ENCODE data around the gene LLGL2.
A peak's percentile ranks its signal among the peaks of the same experiment; 100 is the strongest.
"Not testable (repeated sequence)": the region's sequence is repeated elsewhere in the genome, so short reads cannot be mapped to it uniquely, and the experiment has no call there.

LLGL2 gene

GRCh38 chr17:75517297-75517865, 8.1 kb upstream of the LLGL2 start:
- peaks cover 43 to 52% (median 46%) of the 10 kb centered on the region in 10 experiments for H3K4me1 ChIP-seq
- peak overlapping the region; percentile 76 to 94 (median 84) for H3K9ac ChIP-seq
- H3K36me3 ChIP-seq: peaks cover 33 to 54% (median 49%) of the 10 kb centered on the region in 11 experiments
- H3K4me3 ChIP-seq: peak overlapping the region; percentile 75 to 98 (median 96)
- peak overlapping the region; percentile 91 to 100 (median 98) for H3K4me2 ChIP-seq
- no peaks in the 10 kb centered on the region for H3K27me3 ChIP-seq
- peaks cover 3 to 60% (median 41%) of the 10 kb centered on the region in 11 experiments; a peak in 19 of 22 replicates for H4K20me1 ChIP-seq
- no peak for TF ChIP-seq Cebpa-rat (IDR thresholded peaks at IDR 0.05)
- H3K9me3 ChIP-seq (replicated peaks in 1 of 11): no peaks in the 10 kb centered on the region
- peak overlapping the region in 9 of 11 experiments; percentile 53 to 89 (median 78); a peak in 12 of 22 replicates for H3K27ac ChIP-seq

GRCh38 chr17:75518201-75518600, 7.3 kb upstream of the LLGL2 start:
- Histone ChIP-seq H3K9me3 (replicated peaks in 1 of 11) (no peaks in the 10 kb centered on the region), H3K4me1 (peaks cover 35 to 44% (median 38%) of the 10 kb centered on the region in 10 experiments), H3K9ac (peak overlapping the region in 9 of 11 experiments; percentile 6 to 94 (median 84); a peak in 14 of 22 replicates), H4K20me1 (peaks cover 3 to 60% (median 34%) of the 10 kb centered on the region in 11 experiments; a peak in 19 of 22 replicates), H3K4me2 (peak overlapping the region; percentile 91 to 100 (median 98)), H3K36me3 (peaks cover 33 to 54% (median 48%) of the 10 kb centered on the region in 11 experiments), H3K27me3 (no peaks in the 10 kb centered on the region), H3K27ac (peak overlapping the region in 6 of 11 experiments; percentile 7 to 32 (median 26); a peak in 6 of 22 replicates), H3K4me3 (peak overlapping the region in 9 of 10 experiments; percentile 75 to 98 (median 96); a peak in 13 of 20 replicates)
- TF ChIP-seq Cebpa-rat (IDR thresholded peaks at IDR 0.05): no peak

DNA sequence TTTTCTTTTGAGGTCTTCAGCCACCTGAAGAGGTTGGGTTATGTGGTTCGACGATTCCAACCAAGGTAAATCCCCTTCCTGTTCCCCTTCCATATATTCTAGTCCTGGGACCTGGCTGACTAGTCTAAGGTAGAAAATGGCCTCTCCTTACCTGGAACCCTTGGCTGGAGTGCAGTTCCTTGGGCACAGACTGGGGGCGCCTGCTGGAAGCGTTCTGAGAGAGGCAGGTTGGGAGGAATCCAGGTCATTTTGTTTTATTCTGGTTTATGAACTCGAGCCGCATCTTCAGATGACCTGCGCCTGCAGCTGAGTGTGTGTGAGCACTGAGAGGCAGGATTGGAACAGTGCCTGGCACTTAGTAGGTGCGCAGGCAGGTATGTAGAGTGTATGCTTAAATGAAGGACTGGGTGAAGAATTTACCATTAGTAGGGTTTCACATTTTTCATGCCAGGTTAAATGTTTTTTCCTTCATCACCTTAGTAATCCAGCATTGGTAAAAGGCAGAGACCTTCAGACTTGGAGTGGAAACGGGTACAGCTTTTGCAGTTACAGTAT, 6.4 kb upstream of the LLGL2 start:
- peaks cover 3 to 60% (median 34%) of the 10 kb centered on the region in 11 experiments; a peak in 19 of 22 replicates for H4K20me1 ChIP-seq
- no peak for TF ChIP-seq Cebpa-rat (IDR thresholded peaks at IDR 0.05)
- no peaks in the 10 kb centered on the region for H3K27me3 ChIP-seq
- no peaks in the 10 kb centered on the region for H3K9me3 ChIP-seq (replicated peaks in 1 of 11)
- H3K4me3 ChIP-seq: peak overlapping the region in 3 of 10 experiments; percentile 10 to 97 (median 26); a peak in 2 of 20 replicates
- peaks cover 41 to 55% (median 50%) of the 10 kb centered on the region in 11 experiments for H3K36me3 ChIP-seq
- H3K27ac ChIP-seq: peak overlapping the region in 4 of 11 experiments; percentile 26 to 32 (median 26); a peak in 7 of 22 replicates
- peak overlapping the region in 3 of 11 experiments; percentile 11 to 39 (median 16); a peak in 5 of 22 replicates for H3K9ac ChIP-seq
- peak overlapping the region; percentile 91 to 100 (median 98); a peak in 21 of 22 replicates for H3K4me2 ChIP-seq
- H3K4me1 ChIP-seq: peaks cover 29 to 40% (median 32%) of the 10 kb centered on the region in 10 experiments

- H3K27me3 ChIP-seq; H3K9me3 ChIP-seq (replicated peaks in 1 of 11); H3K27ac ChIP-seq; H3K4me2 ChIP-seq; H3K9ac ChIP-seq; H3K4me3 ChIP-seq: not testable (repeated sequence)
- Histone ChIP-seq H3K4me1 (peaks cover 21 to 41% (median 35%) of the 10 kb centered on the region in 10 experiments), H4K20me1 (peaks cover 3 to 61% (median 29%) of the 10 kb centered on the region in 11 experiments; a peak in 20 of 22 replicates), H3K36me3 (peaks cover 41 to 58% (median 51%) of the 10 kb centered on the region in 11 experiments)
Observed at GRCh38 chr17:75520413-75520812, 5.1 kb upstream of the LLGL2 start.

- H3K9me3 ChIP-seq (replicated peaks in 1 of 11): no peaks in the 10 kb centered on the region
- H3K36me3 ChIP-seq: peaks cover 41 to 58% (median 51%) of the 10 kb centered on the region in 11 experiments
- no peak overlapping the region for H3K27ac ChIP-seq
- H3K4me2 ChIP-seq: no peak overlapping the region
- no peak for TF ChIP-seq Cebpa-rat (IDR thresholded peaks at IDR 0.05)
- peak overlapping the region in 2 of 11 experiments; percentile 1 to 4; a peak in 1 of 22 replicates for H3K9ac ChIP-seq
- peaks cover 4 to 7% (median 6%) of the 10 kb centered on the region in 11 experiments; a peak in 20 of 22 replicates for H3K27me3 ChIP-seq
- peaks cover 3 to 68% (median 34%) of the 10 kb centered on the region in 11 experiments; a peak in 20 of 22 replicates for H4K20me1 ChIP-seq
- H3K4me1 ChIP-seq: peaks cover 24 to 46% (median 39%) of the 10 kb centered on the region in 10 experiments
- no peak overlapping the region for H3K4me3 ChIP-seq
Observed at GRCh38 chr17:75521290-75521689, 4.2 kb upstream of the LLGL2 start.

DNA sequence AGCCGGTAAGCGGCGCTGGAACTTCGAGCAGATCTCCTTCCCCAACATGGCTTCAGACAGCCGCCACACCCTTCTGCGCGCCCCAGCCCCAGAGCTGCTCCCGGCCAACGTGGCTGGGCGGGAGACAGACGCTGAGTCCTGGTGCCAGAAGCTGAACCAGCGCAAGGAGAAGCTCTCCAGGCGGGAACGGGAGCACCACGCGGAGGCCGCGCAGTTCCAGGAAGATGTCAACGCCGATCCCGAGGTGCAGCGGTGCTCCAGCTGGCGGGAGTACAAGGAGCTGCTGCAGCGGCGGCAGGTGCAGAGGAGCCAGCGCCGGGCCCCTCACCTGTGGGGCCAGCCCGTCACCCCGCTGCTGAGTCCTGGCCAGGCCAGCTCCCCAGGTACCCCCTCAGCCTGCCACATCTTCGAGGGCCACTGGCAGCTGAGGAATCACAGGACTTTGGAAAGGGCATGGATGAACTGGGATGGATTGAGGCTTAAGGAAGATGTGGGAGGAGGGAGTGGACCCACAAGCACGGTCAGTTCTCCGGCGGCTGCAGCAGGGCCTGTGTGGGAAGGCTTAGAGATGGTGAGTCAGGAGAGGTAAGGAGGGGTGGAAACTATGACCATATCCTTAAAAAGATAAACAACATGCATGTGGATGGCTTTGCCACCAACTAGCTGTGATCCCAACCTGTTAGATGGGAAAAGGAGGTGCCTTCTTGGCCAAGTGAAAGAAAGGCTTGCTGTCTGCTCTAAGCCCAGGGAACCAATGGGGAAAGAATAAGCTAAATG, 3.4 kb upstream of the LLGL2 start:
- Histone ChIP-seq H3K4me1 (peaks cover 32 to 52% (median 47%) of the 10 kb centered on the region in 10 experiments), H3K27me3 (peaks cover 10 to 16% (median 14%) of the 10 kb centered on the region in 11 experiments; a peak in 21 of 22 replicates), H4K20me1 (peaks cover 3 to 71% (median 41%) of the 10 kb centered on the region in 11 experiments; a peak in 20 of 22 replicates), H3K9ac (peak overlapping the region in 2 of 11 experiments; percentile 1 to 4; a peak in 1 of 22 replicates), H3K27ac (no peak overlapping the region), H3K36me3 (peaks cover 41 to 58% (median 51%) of the 10 kb centered on the region in 11 experiments), H3K9me3 (replicated peaks in 1 of 11) (no peaks in the 10 kb centered on the region), H3K4me2 (no peak overlapping the region), H3K4me3 (no peak overlapping the region)
- no peak for TF ChIP-seq Cebpa-rat (IDR thresholded peaks at IDR 0.05)

GRCh38 chr17:75523647-75524046, 1.9 kb upstream of the LLGL2 start:
- H3K27me3 ChIP-seq: peaks cover 10 to 17% (median 16%) of the 10 kb centered on the region in 11 experiments; a peak in 21 of 22 replicates
- no peak overlapping the region for H3K4me3 ChIP-seq
- peaks cover 41 to 58% (median 50%) of the 10 kb centered on the region in 11 experiments for H3K36me3 ChIP-seq
- H3K27ac ChIP-seq: no peak overlapping the region
- H3K9me3 ChIP-seq (replicated peaks in 1 of 11): no peaks in the 10 kb centered on the region
- 0 out of 22 replicates have a peak overlapping the region, but pooled peaks of 2 of the 11 experiments have one; percentile 4 to 77 for H3K9ac ChIP-seq
- peaks cover 0 to 63% (median 33%) of the 10 kb centered on the region in 11 experiments; a peak in 18 of 22 replicates for H4K20me1 ChIP-seq
- H3K4me2 ChIP-seq: peak overlapping the region in 3 of 11 experiments; percentile 99; a peak in 1 of 22 replicates
- TF ChIP-seq Cebpa-rat (IDR thresholded peaks at IDR 0.05): no peak
- peaks cover 18 to 43% (median 35%) of the 10 kb centered on the region in 10 experiments for H3K4me1 ChIP-seq
